Neural progenitor cell (in vitro differentiated cells): ENCODE results near the gene ZFPM1.

ENCODE experiments used
- CTCF ChIP-seq: fragments of 200-600 bp; sonication (generic); IDR thresholded peaks from 2 replicates; pipeline ENCODE4 v1.5.1; 2017; ENCODE audit warnings: antibody characterized with exemption, mild to moderate bottlenecking
- EZH2 ChIP-seq: fragments of 200-600 bp; sonication (generic); IDR thresholded peaks from 2 replicates; pipeline ENCODE4 v1.6.1; 2017; ENCODE audit warnings: antibody characterized with exemption, mild to moderate bottlenecking, moderate library complexity
- EZH2phosphoT487 ChIP-seq: fragments of 200-600 bp; sonication (generic); IDR thresholded peaks from 2 replicates; pipeline ENCODE4 v1.6.1; 2017; ENCODE audit warnings: antibody characterized with exemption

DNA sequence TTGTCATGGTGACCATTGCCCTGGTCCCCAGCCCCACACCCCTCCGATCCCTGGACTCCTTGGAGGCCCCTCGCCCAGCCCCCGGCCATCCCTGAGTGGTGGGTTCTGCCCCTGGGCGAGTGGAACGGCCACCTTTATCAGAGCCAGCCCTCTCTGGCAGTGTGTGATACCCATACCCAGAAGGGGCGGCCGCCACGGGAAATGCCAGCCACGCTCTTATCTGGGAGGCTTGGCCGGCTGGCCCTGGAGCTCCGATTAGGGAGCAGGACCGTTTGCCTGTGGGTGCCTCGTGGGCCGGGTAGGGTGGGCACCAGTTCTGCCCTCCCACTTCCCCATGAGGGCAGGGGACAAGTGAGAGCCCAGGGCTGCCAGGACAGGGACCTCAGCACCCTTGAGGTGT, 58.8 kb downstream of the ZFPM1 start:
- no peak for TF ChIP-seq CTCF
- no peak for TF ChIP-seq EZH2
- TF ChIP-seq EZH2phosphoT487, result no peak
